ACHN (cell line): ENCODE data around the gene DAB1.

Source experiments
- DNase-seq: peaks from one replicate; pipeline ENCODE4 v3.0.0-alpha.2; 2015
- in situ Hi-C: cut with HindIII; loops from 2 replicates; pipeline ENCODE4 v1.10.0; 2017; ENCODE audit warnings: low sequenced_read_pairs, low pct_ligation_motif_present, low pct_unique_long_range_greater_than_20kb

The DAB1 gene

DNA sequence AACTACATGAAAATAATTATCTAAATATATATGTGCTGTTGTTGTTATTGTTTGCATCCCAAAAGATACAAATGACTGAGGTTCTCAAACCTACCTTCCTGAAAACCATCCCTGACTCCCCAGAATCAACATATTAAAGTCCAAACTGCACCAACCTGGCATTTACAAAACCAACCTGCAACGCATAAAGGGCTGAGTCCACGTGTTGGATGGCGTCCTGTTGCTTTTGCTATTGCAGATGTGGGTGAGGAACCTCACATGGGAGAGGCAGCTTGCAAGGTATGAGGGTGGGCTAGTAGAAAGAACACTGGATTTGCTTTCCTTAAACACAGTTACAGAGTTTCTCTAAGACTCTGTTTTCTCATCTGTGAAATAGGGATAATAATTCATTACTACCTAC lies 456.5 kb downstream of the DAB1 start:
- in situ Hi-C loops, result no loop called here
- DNase-seq, result no peak

DNA sequence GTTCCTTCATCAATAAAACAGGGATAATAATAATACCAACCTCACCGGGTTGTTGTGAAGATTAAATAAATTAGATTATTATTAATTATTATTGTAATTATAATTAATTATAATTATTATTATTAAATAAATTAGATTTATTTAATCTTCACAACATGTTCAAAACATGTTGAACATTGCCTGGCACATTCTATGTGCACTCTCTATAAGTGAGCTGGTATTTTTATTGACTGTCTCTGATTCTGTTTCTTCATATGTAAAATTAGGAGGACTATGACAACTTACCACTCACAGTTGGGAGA lies 457.2 kb downstream of the DAB1 start:
- DNase-seq, result no peak
- in situ Hi-C loops, result no loop called here

GRCh38 chr1:56965916-56966697 lies 457.8 kb downstream of the DAB1 start, which contains the start of gene C8B:
Gene C8B, minus strand, starts transcription at chr1:56966015. Its CDS starts 67 bp downstream, at chr1:56965948.
- in situ Hi-C loops, result no loop called here
- DNase-seq, result no peak

- in situ Hi-C loops, result no loop called here
- no peak for DNase-seq
Observed at GRCh38 chr1:56965191-56965590, 458.7 kb downstream of the DAB1 start.

GRCh38 chr1:56964349-56965017 lies 459.4 kb downstream of the DAB1 start:
- in situ Hi-C loops, result no loop called here
- no peak for DNase-seq

DNA sequence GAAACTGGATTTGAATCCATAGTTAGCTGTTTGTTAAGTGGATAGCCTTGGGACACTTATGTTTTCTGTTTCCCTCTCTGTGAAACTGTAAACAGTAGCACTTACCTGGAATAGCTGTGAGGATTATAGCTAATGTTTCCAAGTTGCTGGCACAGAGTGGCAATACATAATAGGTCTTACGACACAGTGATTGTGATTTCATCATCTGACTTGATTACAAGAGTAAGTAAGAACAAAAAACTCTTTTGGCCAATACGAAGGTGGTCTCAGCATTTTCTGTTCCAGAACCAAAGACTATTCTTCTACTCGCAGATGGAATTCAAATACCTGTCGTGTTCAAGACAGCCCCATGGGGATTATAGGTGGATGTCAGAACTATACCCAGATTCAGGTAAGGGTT lies 460.2 kb downstream of the DAB1 start:
- in situ Hi-C loops, result no loop called here
- DNase-seq, result no peak

GRCh38 chr1:56961426-56961825 lies 462.4 kb downstream of the DAB1 start:
- DNase-seq, result no peak
- in situ Hi-C loops, result no loop called here

DNA sequence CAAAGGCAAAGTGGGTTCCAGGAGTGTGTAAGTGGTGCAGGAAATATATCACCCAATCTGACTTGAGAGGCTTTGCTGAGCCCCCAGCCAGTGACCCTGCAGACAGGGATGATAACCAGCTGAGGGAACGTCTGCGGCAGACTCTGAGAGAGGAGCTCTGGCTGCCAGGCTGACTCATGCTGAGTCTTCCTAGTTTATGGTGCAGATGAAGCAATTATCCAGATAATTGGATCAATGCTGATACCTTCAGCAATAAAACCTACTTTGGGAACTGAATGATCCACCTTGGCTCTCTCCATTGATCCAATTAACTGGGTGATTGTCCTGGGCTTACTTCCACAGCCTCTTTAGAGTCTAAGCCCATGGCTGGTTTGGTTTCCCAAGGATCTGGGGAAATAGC lies 465.3 kb downstream of the DAB1 start:
- in situ Hi-C loops, result no loop called here
- no peak for DNase-seq

DNA sequence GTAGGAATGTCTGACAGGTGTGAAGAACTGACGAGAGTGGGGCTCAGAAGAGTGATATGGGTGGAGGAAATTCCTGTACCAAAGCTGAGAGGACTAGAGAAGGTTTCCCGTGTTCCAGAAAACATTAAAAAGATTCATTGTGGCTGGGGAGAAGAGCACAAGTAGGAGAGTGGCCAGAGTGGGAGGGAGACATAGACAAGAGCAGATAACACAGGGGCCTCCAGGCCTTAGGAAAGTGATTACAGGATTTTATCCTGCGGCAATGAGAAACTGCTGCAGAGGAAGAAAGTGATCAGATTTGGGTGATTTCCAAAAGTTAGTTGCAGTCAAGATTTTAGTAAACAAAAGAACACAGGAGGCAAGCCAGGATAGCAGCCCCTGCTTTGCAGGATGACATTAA lies 465.9 kb downstream of the DAB1 start:
- DNase-seq, result no peak
- in situ Hi-C loops, result no loop called here

DNA sequence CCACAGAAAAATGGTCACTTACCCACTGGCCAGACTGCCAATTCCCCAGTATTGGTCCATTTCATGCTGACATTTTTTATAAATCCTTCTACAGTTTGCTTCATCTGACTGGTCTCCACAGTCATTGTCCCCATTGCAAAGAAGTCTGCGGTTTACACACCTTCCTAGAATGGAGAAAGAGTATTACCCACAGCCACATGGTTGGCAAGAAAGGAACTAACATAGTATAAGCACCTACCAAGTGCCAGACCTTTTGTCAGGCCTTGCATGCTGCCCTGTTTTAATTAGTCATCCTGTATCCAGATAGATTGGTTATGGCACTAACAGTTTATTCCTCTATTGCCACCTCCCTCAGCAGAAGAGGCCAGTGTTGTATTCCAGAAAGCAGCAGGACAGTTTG lies 469.2 kb downstream of the DAB1 start:
- no peak for DNase-seq
- in situ Hi-C loops, result no loop called here

- in situ Hi-C loops, result no loop called here
- no peak for DNase-seq
Observed at GRCh38 chr1:56953386-56953785, 470.5 kb downstream of the DAB1 start.

GRCh38 chr1:56952501-56952900 lies 471.4 kb downstream of the DAB1 start:
- in situ Hi-C loops, result no loop called here
- no peak for DNase-seq

DNA sequence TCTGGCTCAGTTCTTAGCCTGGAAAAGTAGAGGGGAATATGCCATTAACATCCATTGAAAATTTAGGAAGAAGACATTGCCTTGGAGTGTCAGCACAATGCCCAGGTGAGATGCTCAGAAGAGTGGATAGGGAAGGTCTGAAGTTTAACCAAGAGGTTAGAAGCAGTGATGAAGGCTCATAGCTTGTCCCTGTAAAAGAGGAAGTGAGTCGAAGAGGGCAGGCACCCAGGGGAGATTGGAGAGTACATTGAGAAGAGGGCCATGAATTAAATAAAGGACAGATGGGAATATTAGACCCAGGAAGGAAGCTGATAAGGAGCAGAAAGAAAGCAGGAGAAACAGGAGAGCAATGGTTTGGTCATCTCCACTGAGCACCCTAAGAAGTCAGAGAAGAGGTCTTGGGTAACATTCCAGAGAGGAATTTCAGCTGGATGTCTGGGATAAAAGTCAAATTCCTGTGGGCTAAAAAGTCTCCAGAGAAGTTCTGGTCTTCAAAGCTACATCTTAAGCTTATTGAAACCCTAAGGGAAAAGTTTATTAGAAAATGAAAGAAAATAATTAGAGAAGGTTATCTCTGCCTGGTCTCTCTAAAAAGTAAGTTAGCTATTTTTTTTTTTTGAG lies 475.3 kb downstream of the DAB1 start:
- DNase-seq, result no peak
- in situ Hi-C loops, result no loop called here
